HG03565 (cell line): ENCODE data around the gene IRF2BP2.
A peak's percentile ranks its signal among the peaks of the same experiment; 100 is the strongest.
"Not testable (repeated sequence)": the region's sequence is repeated elsewhere in the genome, so short reads cannot be mapped to it uniquely, and the experiment has no call there.

ENCODE experiments used
- ATAC-seq: cut with Tn5 transposase; IDR thresholded peaks from one replicate; pipeline ENCODE4 v1.9.1; 2021; ENCODE audit warnings: mild to moderate bottlenecking, moderate library complexity; ENCODE audit not compliant: unreplicated experiment

Gene IRF2BP2

GRCh38 chr1:234602334-234603220 lies 7.4 kb downstream of the IRF2BP2 start:
- no peak for ATAC-seq

GRCh38 chr1:234601301-234602017 lies 8.5 kb downstream of the IRF2BP2 start:
- no peak for ATAC-seq

GRCh38 chr1:234600418-234601281 lies 9.3 kb downstream of the IRF2BP2 start:
- ATAC-seq = no peak

GRCh38 chr1:234599617-234600417 lies 10.2 kb downstream of the IRF2BP2 start:
- ATAC-seq = peak; percentile 47

- ATAC-seq = no peak
These were observed 10.9 kb downstream of the IRF2BP2 start for GRCh38 chr1:234598974-234599616.

- ATAC-seq = no peak
These were observed 12.1 kb downstream of the IRF2BP2 start for GRCh38 chr1:234597894-234598293.

GRCh38 chr1:234595899-234596298 lies 14.1 kb downstream of the IRF2BP2 start:
- no peak for ATAC-seq

GRCh38 chr1:234594575-234594974 lies 15.4 kb downstream of the IRF2BP2 start:
- ATAC-seq = not testable (repeated sequence)

GRCh38 chr1:234593771-234594504 lies 16.0 kb downstream of the IRF2BP2 start:
- no peak for ATAC-seq

GRCh38 chr1:234593109-234593508 lies 16.9 kb downstream of the IRF2BP2 start:
- ATAC-seq = no peak

- no peak for ATAC-seq
These were observed 17.7 kb downstream of the IRF2BP2 start for GRCh38 chr1:234592240-234592639.

- no peak for ATAC-seq
These were observed 18.8 kb downstream of the IRF2BP2 start for GRCh38 chr1:234591131-234591530.

GRCh38 chr1:234589854-234590620 lies 19.9 kb downstream of the IRF2BP2 start:
- ATAC-seq = no peak

GRCh38 chr1:234589064-234589800 lies 20.7 kb downstream of the IRF2BP2 start:
- no peak for ATAC-seq

GRCh38 chr1:234588386-234588785 lies 21.6 kb downstream of the IRF2BP2 start:
- ATAC-seq = no peak

GRCh38 chr1:234586892-234587485 lies 23.0 kb downstream of the IRF2BP2 start:
- no peak for ATAC-seq

GRCh38 chr1:234586304-234586703 lies 23.7 kb downstream of the IRF2BP2 start:
- ATAC-seq = no peak
